Nephron (organoid): Measurements from ENCODE around the gene AK8.
"Not testable (repeated sequence)": the region's sequence is repeated elsewhere in the genome, so short reads cannot be mapped to it uniquely, and the experiment has no call there.

Source experiments
- H3K27ac Mint-ChIP-seq, 3 experiments: 2 replicates each; pipeline ENCODE4 v1.8.0; 2020; ENCODE audit warnings: mixed read lengths in 3 of 3, mild to moderate bottlenecking in 2 of 3, moderate library complexity in 1 of 3
- H3K27me3 Mint-ChIP-seq: 2 replicates; pipeline ENCODE4 v1.8.0; 2021; ENCODE audit warnings: low read depth, mild to moderate bottlenecking, moderate library complexity, mixed read lengths
- H3K36me3 Mint-ChIP-seq: 2 replicates; pipeline ENCODE4 v1.8.0; 2020; ENCODE audit warnings: low read depth, mixed read lengths
- H3K4me1 Mint-ChIP-seq: 2 replicates; pipeline ENCODE4 v1.8.0; 2020; ENCODE audit warnings: mixed read lengths
- H3K4me3 Mint-ChIP-seq, 3 experiments: 2 replicates each; pipeline ENCODE4 v1.8.0; 2020; ENCODE audit warnings: mild to moderate bottlenecking in 3 of 3, mixed read lengths in 3 of 3, moderate library complexity in 2 of 3
- H3K9me3 Mint-ChIP-seq: 2 replicates; pipeline ENCODE4 v1.8.0; 2020; ENCODE audit warnings: mixed read lengths
- TF ChIP-seq, protein P1 (sequence below), 3 experiments: fragments of 200-600 bp; sonication (generic); IDR thresholded peaks; one replicate each; pipeline ENCODE4 v1.5.0; 2021; ENCODE audit warnings: antibody characterized with exemption in 3 of 3; ENCODE audit not compliant: unreplicated experiment in 3 of 3

The AK8 gene

GRCh38 chr9:132728071-132728470, 150.0 kb downstream of the AK8 start:
- no peaks in the 10 kb centered on the region for H3K36me3 Mint-ChIP-seq
- H3K27me3 Mint-ChIP-seq: peaks cover 18% of the 10 kb centered on the region
- H3K4me1 Mint-ChIP-seq: peaks cover 4% of the 10 kb centered on the region
- H3K9me3 Mint-ChIP-seq: no peaks in the 10 kb centered on the region
- TF ChIP-seq, protein P1, sequence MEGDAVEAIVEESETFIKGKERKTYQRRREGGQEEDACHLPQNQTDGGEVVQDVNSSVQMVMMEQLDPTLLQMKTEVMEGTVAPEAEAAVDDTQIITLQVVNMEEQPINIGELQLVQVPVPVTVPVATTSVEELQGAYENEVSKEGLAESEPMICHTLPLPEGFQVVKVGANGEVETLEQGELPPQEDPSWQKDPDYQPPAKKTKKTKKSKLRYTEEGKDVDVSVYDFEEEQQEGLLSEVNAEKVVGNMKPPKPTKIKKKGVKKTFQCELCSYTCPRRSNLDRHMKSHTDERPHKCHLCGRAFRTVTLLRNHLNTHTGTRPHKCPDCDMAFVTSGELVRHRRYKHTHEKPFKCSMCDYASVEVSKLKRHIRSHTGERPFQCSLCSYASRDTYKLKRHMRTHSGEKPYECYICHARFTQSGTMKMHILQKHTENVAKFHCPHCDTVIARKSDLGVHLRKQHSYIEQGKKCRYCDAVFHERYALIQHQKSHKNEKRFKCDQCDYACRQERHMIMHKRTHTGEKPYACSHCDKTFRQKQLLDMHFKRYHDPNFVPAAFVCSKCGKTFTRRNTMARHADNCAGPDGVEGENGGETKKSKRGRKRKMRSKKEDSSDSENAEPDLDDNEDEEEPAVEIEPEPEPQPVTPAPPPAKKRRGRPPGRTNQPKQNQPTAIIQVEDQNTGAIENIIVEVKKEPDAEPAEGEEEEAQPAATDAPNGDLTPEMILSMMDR (IDR thresholded peaks at IDR 0.05; ENCODE audit: unreplicated experiment in 3 of 3): no peak
- no peak overlapping the region for H3K4me3 Mint-ChIP-seq
- H3K27ac Mint-ChIP-seq: no peak overlapping the region

DNA sequence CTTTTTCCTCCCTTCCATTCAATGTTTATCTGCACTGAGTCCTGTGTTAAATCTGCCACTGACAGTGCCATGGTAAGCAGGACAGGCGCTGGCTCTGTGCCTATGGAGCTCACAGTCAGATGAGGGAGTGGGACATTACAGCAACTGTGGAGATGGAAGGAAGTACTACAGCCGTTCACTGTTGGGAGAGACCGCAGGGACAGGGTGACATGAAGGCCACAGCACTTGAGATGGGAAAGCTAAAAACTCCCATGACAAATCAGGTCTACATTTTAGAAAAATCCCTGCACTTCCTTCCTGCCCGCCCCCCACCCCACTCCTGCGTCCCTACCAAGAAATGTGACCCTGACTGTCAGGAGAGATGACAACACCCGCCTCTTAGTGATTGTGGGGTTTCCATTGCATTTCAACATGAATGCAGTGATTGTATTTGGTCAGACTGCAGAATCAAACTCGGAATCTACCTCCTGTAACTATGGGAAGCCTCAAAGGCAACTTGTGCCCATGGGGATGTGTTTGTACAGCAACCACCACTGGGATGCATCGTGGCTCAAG, 151.4 kb downstream of the AK8 start:
- peaks cover 13% of the 10 kb centered on the region for H3K27me3 Mint-ChIP-seq
- TF ChIP-seq, protein P1 (IDR thresholded peaks at IDR 0.05; ENCODE audit: unreplicated experiment in 3 of 3): no peak
- H3K9me3 Mint-ChIP-seq: no peaks in the 10 kb centered on the region
- no peaks in the 10 kb centered on the region for H3K4me1 Mint-ChIP-seq
- H3K27ac Mint-ChIP-seq: no peak overlapping the region
- no peak overlapping the region for H3K4me3 Mint-ChIP-seq
- no peaks in the 10 kb centered on the region for H3K36me3 Mint-ChIP-seq

- H3K4me3 Mint-ChIP-seq: no peak overlapping the region
- TF ChIP-seq, protein P1 (IDR thresholded peaks at IDR 0.05; ENCODE audit: unreplicated experiment in 3 of 3): no peak
Measured at GRCh38 chr9:132725306-132725705, 152.8 kb downstream of the AK8 start.

GRCh38 chr9:132723809-132724208, 154.3 kb downstream of the AK8 start:
- peaks cover 6% of the 10 kb centered on the region for H3K4me1 Mint-ChIP-seq
- H3K27me3 Mint-ChIP-seq: peaks cover 10% of the 10 kb centered on the region
- H3K36me3 Mint-ChIP-seq: no peaks in the 10 kb centered on the region
- H3K27ac Mint-ChIP-seq: no peak overlapping the region
- TF ChIP-seq, protein P1 (IDR thresholded peaks at IDR 0.05; ENCODE audit: unreplicated experiment in 3 of 3): no peak
- no peaks in the 10 kb centered on the region for H3K9me3 Mint-ChIP-seq
- H3K4me3 Mint-ChIP-seq: no peak overlapping the region

More at GRCh38 chr9:132725306-132725705, 152.8 kb downstream of the AK8 start:
- no peaks in the 10 kb centered on the region for H3K9me3 Mint-ChIP-seq
- peaks cover 13% of the 10 kb centered on the region for H3K27me3 Mint-ChIP-seq
- no peaks in the 10 kb centered on the region for H3K4me1 Mint-ChIP-seq
- H3K36me3 Mint-ChIP-seq: no peaks in the 10 kb centered on the region
- no peak overlapping the region for H3K27ac Mint-ChIP-seq

DNA sequence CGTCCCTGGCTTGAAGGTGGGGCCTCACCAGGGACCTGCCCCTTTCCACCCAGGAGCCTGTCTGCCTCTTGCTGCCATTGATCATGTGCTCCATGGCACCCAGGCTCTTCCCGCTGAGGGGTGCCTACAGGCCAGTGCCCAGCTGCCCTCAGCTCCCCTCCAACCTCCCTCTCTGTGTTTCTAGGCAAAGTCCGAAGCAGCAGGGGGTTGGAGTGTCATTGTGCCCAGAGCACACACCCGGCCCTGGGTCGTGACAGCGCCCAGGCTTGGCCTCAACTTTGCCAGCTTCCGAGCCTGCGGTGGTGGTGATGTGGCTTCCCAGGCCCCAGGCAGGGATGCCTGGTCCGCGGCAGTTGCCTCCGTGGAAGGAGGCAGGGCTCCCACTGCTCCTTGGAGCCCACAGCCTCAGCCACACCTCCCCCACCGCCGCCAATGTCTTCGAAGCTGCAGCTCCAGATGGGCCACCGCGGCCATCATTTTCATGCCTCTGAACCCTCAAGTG, 155.5 kb downstream of the AK8 start:
- H3K36me3 Mint-ChIP-seq: no peaks in the 10 kb centered on the region
- H3K4me1 Mint-ChIP-seq: peaks cover 6% of the 10 kb centered on the region
- H3K27me3 Mint-ChIP-seq: peaks cover 11% of the 10 kb centered on the region
- no peak overlapping the region for H3K27ac Mint-ChIP-seq
- no peaks in the 10 kb centered on the region for H3K9me3 Mint-ChIP-seq
- TF ChIP-seq, protein P1 (IDR thresholded peaks at IDR 0.05; ENCODE audit: unreplicated experiment in 3 of 3): no peak
- no peak overlapping the region for H3K4me3 Mint-ChIP-seq

- Mint-ChIP-seq H3K27ac (no peak overlapping the region), H3K9me3 (no peaks in the 10 kb centered on the region), H3K4me3 (no peak overlapping the region), H3K36me3 (no peaks in the 10 kb centered on the region), H3K27me3 (peaks cover 5% of the 10 kb centered on the region), H3K4me1 (peaks cover 6% of the 10 kb centered on the region)
- TF ChIP-seq, protein P1 (IDR thresholded peaks at IDR 0.05; ENCODE audit: unreplicated experiment in 3 of 3): no peak
Measured at GRCh38 chr9:132721661-132722060, 156.4 kb downstream of the AK8 start.

DNA sequence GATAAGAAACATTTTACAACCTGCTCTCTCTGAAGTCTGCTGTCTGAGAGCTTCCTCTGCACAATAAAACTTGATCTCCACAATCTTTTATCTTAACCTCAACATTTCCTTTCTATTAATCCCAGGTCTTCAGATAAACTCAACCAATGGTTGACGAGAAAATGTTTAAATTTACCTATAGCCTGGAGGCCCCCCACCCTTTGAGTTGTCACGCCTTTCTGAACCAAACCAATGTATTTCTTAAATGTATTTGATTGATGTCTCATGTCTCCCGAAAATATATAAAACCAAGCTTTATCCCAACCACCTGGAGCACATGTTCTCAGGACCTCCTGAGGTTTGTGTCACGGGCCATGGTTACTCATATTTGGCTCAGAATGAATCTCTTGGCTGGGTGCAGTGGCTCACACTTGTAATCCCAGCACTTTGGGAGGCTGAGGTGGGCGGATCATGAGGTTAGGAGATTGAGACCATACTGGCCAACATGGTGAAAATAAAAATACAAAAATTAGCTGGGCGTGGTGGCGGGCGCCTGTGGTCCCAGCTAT, 159.6 kb downstream of the AK8 start:
- H3K36me3 Mint-ChIP-seq, H3K27ac Mint-ChIP-seq, H3K4me1 Mint-ChIP-seq, H3K27me3 Mint-ChIP-seq, H3K4me3 Mint-ChIP-seq, H3K9me3 Mint-ChIP-seq: not testable (repeated sequence)
